Measurements from ENCODE around the gene CCDC18. TPM values are rescaled to one million over a fixed set of nuclear protein-coding genes. Genes with fewer than 3 reads are reported as not detected.
"Not testable (repeated sequence)": the region's sequence is repeated elsewhere in the genome, so short reads cannot be mapped to it uniquely, and the experiment has no call there.

The CCDC18 gene
- total RNA-seq, 2 donors from 2014 or later: 12.7 to 15.2 TPM

DNA sequence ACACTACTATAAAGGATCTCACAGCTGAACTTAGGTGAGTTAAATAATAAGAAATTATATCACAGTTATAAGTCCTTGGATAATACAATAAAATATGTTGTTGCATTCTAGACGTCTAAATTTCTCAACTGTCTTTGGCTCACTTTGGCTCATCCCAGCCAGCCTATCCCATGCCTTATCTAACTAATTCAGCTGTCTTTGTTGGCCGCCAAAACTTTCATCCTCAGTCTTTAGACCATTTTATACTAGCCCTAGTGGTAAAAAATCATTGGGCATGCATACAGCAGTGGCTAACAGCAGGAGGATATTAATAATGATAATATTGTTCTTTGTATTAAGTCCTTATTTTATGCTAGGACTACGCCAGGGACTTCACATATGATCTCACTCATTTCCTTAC lies 59.3 kb downstream of the CCDC18 start:
- Mint-ChIP-seq H3K27ac (no peak overlapping the region), H3K4me1 (no peaks in the 10 kb centered on the region), H3K4me3 (no peak overlapping the region), H3K9me3 (peaks cover 8% of the 10 kb centered on the region), H3K27me3 (no peaks in the 10 kb centered on the region), H3K36me3 (ENCODE audit: low read depth) (peaks cover 73% of the 10 kb centered on the region)
- ATAC-seq (replicated peaks): no peak

DNA sequence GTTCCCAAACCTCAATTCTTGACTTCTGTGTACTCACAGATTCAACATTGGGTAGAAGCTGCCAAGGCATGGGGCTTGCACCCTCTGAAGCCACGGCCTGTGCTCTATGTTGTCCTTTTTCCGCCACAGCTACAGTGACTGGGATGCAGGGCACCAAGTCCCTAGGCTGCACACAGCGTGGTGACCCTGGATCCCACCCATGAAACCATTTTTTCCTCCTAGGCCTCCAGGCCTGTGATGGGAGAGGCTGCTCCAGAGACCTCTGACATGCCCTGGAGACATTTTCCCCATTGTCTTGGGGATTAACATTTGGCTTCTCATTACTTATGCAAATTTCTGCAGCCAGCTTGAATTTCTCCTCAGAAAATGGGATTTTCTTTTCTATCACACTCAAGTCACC lies 62.7 kb downstream of the CCDC18 start:
- H3K27me3 Mint-ChIP-seq, H3K9me3 Mint-ChIP-seq: not testable (repeated sequence)

DNA sequence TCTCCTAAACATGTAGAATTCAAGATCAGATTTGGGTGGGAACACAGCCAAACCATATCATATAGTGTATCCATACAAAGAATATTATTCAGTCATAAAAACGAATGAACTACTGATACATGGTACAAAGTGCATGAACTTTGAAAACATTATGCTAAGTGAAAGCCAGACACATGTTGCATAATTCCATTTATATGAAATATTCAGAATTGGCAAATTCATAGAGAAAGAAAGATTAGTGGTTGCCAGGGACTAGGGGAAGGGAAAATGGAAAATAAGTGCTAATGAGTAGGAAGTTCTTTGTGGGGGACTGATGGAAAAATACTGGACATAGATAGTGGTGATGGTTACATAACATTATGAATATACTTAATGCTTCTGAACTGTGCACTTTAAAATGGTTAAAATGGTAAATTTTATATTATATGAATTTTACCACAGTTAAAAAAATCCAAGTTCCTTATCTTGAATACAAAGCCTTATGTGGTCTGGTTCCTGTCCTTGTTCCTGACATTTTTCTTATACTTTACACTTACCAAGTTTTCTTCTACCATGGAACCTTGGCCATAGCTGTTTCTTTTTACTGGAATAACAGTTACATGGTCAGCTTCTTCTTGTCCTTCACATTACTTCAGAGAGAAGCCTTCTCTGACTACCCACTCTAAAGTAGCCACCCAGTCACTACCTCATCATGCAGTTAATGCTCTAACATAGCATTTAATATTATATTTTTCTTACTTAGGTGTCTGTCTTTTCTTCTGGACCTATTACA lies 64.0 kb downstream of the CCDC18 start:
- peaks cover 8% of the 10 kb centered on the region for H3K9me3 Mint-ChIP-seq
- no peaks in the 10 kb centered on the region for H3K27me3 Mint-ChIP-seq
- H3K4me3 Mint-ChIP-seq: no peak overlapping the region

More for the DNA sequence above, 62.7 kb downstream of the CCDC18 start:
- H3K36me3 Mint-ChIP-seq (ENCODE audit: low read depth): peaks cover 69% of the 10 kb centered on the region
- H3K4me3 Mint-ChIP-seq; ATAC-seq (replicated peaks); H3K27ac Mint-ChIP-seq; H3K4me1 Mint-ChIP-seq: not testable (repeated sequence)

DNA sequence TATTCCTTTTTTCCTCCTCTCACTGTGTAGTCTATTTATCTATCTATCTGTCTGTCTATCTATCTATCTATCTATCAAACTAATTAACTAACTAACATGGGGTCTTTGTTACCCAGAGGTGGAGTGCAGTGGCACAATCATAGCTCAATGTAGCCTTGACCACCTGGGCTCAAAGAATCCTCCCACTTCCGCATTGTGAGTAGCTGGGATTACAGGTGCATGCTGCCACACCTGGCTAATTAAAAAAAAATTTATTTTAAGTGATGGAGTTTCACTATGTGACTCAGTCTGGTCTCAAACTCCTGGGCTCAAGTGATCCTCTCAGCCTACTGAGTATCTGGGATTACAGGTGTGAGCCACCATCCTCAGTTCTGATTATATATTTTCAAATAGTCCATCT lies 71.4 kb downstream of the CCDC18 start:
- no peak overlapping the region for H3K27ac Mint-ChIP-seq
- no peaks in the 10 kb centered on the region for H3K27me3 Mint-ChIP-seq
- no peaks in the 10 kb centered on the region for H3K4me1 Mint-ChIP-seq
- peaks cover 39% of the 10 kb centered on the region for H3K36me3 Mint-ChIP-seq (ENCODE audit: low read depth)
- peaks cover 8% of the 10 kb centered on the region for H3K9me3 Mint-ChIP-seq
- no peak for ATAC-seq (replicated peaks)
- no peak overlapping the region for H3K4me3 Mint-ChIP-seq

More for the DNA sequence above, 64.0 kb downstream of the CCDC18 start:
- H3K4me1 Mint-ChIP-seq: no peaks in the 10 kb centered on the region
- H3K27ac Mint-ChIP-seq: no peak overlapping the region
- ATAC-seq (replicated peaks): no peak
- H3K36me3 Mint-ChIP-seq (ENCODE audit: low read depth): peaks cover 65% of the 10 kb centered on the region

DNA sequence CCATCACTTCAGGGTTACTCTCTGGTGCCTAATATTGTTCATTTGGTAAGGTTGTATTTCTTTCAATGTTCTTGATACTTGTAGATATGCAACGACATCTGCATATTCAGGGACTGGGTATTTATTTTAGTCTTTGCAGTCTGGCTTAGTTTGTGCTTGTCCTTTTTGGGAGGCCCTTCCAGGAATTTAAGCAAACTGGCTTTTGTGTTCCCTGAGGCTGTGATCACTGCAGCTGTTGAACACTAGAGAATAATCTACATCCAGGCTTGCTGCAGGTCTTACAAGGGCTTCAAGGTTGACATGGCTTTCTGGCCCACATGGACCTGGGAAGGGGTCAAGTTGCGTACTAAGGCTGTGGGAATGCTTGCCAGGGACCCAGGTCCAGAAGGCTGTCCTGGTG lies 72.1 kb downstream of the CCDC18 start:
- no peak overlapping the region for H3K4me3 Mint-ChIP-seq
- H3K27me3 Mint-ChIP-seq: no peaks in the 10 kb centered on the region
- H3K9me3 Mint-ChIP-seq: peaks cover 8% of the 10 kb centered on the region
- no peaks in the 10 kb centered on the region for H3K4me1 Mint-ChIP-seq
- H3K36me3 Mint-ChIP-seq (ENCODE audit: low read depth): peaks cover 39% of the 10 kb centered on the region
- no peak for ATAC-seq (replicated peaks)
- no peak overlapping the region for H3K27ac Mint-ChIP-seq

DNA sequence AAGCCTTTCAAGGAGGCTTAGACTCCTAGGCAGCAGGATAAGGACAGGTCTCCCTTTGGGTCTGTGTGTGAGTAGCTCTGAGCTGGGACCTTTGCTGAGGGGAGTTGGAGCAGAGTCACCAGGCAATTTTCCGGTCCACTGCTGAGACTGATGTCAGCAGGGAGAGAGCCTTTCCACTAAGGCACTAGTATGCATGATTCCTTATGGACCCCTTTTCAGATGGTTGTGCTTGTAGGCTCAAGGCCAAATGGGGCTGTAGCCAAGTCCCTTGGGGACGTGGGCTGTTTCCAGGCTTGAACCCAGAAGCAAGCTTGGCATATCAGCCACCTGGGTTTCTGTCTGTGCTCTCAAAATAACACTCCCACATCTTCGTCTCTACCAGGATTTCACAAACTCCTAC lies 73.0 kb downstream of the CCDC18 start:
- H3K36me3 Mint-ChIP-seq (ENCODE audit: low read depth): peaks cover 39% of the 10 kb centered on the region

DNA sequence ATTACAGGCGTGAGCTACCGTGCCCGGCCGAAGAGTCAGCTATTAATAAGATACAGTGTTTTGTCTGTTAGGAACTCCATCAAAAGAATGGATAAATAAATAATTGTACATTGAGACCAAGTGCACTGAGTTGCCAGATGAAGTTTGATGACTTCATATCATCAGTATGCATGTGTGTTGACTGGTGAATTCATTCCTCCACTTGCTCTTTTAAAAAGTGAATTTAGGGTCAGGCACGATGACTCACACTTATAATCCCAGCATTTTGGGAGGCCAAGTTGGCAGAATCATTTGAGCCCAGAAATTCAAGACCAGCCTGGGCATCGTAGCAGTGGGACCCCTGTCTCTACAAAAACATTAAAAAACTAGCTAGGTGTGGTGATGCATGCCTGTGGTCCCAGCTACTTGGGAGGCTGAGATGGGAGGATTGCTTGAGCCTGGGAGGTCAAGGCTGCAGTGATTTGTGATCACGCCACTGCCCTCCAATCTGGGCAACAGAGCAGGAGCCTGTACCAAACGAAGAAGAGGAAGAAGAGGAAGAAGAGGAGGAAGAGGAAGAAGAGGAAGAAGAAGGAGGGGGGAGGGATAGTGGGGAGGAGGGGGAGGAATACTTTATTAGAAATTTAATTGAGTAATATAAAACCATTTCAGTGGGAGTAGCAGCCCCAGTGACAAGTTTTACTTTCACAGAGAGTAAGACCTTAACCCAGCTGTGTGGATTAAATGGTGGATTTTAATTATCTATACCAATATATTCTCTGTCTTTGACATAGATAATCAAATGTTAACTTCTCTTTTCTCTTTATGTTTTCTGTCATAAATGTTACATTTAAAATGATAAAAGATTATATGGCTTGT lies 74.9 kb downstream of the CCDC18 start:
- Mint-ChIP-seq H3K27me3 (no peaks in the 10 kb centered on the region), H3K36me3 (ENCODE audit: low read depth) (peaks cover 32% of the 10 kb centered on the region), H3K4me3 (no peak overlapping the region), H3K27ac (no peak overlapping the region), H3K4me1 (no peaks in the 10 kb centered on the region), H3K9me3 (peaks cover 8% of the 10 kb centered on the region)
- no peak for ATAC-seq (replicated peaks)

More for the DNA sequence above, 73.0 kb downstream of the CCDC18 start:
- no peak for ATAC-seq (replicated peaks)
- Mint-ChIP-seq H3K4me1 (no peaks in the 10 kb centered on the region), H3K9me3 (peaks cover 8% of the 10 kb centered on the region), H3K27ac (no peak overlapping the region), H3K4me3 (no peak overlapping the region), H3K27me3 (no peaks in the 10 kb centered on the region)

DNA sequence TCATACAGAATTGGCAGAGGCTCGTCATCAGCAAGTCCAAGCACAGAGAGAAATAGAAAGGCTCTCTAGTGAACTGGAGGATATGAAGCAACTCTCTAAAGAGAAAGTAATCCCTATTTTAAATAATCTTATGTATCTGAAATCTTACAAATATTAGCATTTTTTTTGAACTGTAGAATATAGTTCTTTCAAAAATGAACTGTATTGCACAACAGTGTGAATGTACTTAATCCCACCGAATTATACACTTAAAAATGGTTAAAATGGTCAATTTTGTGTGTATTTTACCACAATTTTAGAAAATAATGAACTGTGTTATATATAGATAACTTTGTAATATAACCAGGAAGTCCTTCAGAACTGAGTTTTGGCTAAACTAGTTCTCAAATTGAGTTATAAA lies 75.9 kb downstream of the CCDC18 start:
- peaks cover 8% of the 10 kb centered on the region for H3K9me3 Mint-ChIP-seq
- no peak overlapping the region for H3K4me3 Mint-ChIP-seq
- no peak overlapping the region for H3K27ac Mint-ChIP-seq
- H3K36me3 Mint-ChIP-seq (ENCODE audit: low read depth): peaks cover 40% of the 10 kb centered on the region
- no peak for ATAC-seq (replicated peaks)
- no peaks in the 10 kb centered on the region for H3K27me3 Mint-ChIP-seq
- H3K4me1 Mint-ChIP-seq: no peaks in the 10 kb centered on the region

DNA sequence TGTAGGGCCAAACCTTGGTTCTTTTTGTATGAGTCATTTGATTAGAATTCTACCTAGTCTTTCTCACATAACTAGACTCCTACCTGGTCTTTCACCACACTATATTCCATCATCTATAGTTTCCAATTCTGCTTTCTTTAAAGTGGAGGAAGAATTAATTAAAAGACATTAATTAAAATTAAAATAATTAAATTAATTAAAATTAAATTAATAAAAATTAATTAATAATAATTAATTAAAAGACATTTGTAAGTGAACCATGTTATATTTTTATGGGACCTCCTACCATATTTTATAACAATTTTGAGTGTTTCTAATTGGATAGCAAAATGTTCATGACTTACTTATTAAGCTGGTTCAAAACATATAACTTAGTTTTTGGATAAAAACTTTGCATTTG lies 77.4 kb downstream of the CCDC18 start:
- no peak for ATAC-seq (replicated peaks)
- Mint-ChIP-seq H3K9me3 (no peaks in the 10 kb centered on the region), H3K27ac (no peak overlapping the region), H3K27me3 (no peaks in the 10 kb centered on the region), H3K4me1 (no peaks in the 10 kb centered on the region), H3K4me3 (no peak overlapping the region), H3K36me3 (ENCODE audit: low read depth) (peaks cover 40% of the 10 kb centered on the region)

DNA sequence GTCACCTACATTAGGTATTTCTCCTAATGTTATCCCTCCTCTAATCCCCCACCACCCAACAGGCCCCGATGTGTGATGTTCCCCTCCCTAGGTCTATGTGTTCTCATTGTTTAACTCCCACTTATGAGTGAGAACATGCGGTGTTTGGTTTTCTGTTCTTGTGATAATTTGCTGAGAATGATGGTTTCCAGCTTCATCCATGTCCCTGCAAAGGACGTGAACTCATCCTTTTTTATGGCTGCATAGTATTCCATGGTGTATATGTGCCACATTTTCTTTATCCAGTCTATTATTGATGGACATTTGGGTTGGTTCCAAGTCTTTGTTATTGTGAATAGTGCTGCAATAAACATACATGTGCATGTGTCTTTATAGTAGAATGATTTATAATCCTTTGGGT lies 80.2 kb downstream of the CCDC18 start:
- H3K4me3 Mint-ChIP-seq; H3K4me1 Mint-ChIP-seq; H3K27ac Mint-ChIP-seq; ATAC-seq (replicated peaks); H3K9me3 Mint-ChIP-seq; H3K27me3 Mint-ChIP-seq: not testable (repeated sequence)
- H3K36me3 Mint-ChIP-seq (ENCODE audit: low read depth): peaks cover 56% of the 10 kb centered on the region

DNA sequence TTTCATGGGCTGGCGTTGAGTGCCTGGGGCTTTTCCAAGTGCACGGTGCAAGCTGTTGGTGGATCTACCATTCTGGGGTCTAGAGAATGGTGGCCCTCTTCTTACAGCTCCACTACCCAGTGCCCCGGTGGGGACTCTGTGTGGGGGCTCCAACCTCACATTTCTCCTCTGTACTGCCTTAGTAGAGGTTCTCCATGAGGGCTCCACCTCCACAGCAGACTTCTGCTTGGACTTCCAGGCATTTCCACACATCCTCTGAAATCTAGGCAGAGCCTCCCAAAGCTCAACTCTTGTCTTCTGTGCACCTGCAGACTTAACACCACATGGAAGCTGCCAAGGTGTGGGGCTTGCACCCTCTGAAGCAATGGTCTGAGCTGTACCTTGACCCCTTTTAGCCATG lies 82.1 kb downstream of the CCDC18 start:
- ATAC-seq (replicated peaks): no peak

DNA sequence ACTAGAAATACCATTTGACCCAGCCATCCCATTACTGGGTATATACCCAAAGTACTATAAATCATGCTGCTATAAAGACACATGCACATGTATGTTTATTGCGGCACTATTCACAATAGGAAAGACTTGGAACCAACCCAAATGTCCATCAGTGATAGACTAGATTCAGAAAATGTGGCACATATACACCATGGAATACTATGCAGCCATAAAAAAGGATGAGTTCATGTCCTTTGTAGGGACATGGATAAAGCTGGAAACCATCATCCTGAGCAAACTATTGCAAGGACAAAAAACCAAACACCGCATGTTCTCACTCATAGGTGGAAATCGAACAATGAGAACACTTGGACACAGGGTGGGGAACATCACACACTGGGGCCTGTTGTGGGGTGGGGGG lies 88.4 kb downstream of the CCDC18 start:
- H3K9me3 Mint-ChIP-seq; H3K4me1 Mint-ChIP-seq; H3K27me3 Mint-ChIP-seq; H3K27ac Mint-ChIP-seq; ATAC-seq (replicated peaks); H3K4me3 Mint-ChIP-seq: not testable (repeated sequence)
- H3K36me3 Mint-ChIP-seq (ENCODE audit: low read depth): peaks cover 47% of the 10 kb centered on the region

More for the DNA sequence above, 82.1 kb downstream of the CCDC18 start:
- Mint-ChIP-seq H3K4me3 (no peak overlapping the region), H3K36me3 (ENCODE audit: low read depth) (peaks cover 70% of the 10 kb centered on the region), H3K9me3 (no peaks in the 10 kb centered on the region), H3K27me3 (no peaks in the 10 kb centered on the region), H3K27ac (no peak overlapping the region), H3K4me1 (no peaks in the 10 kb centered on the region)

DNA sequence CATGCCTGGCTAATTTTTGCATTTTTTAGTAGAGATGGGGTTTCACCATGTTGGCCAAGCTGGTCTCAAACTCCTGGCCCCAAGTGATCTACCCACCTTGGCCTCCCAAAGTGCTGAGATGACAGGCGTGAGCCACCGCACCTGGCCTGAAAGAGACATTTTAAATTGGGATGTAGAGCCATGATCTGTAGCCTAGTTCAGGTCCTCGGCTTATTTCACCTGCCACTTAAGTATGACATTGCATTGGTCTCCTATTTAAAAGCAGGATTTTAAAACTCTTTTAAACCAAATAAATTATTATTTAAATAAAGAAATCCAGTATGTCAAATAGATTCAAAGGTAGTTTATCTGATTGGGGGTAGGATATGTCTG lies 94.7 kb downstream of the CCDC18 start:
- not testable (repeated sequence) for H3K27me3 Mint-ChIP-seq; H3K4me3 Mint-ChIP-seq; H3K27ac Mint-ChIP-seq; H3K9me3 Mint-ChIP-seq; ATAC-seq (replicated peaks); H3K4me1 Mint-ChIP-seq
- H3K36me3 Mint-ChIP-seq (ENCODE audit: low read depth): peaks cover 10% of the 10 kb centered on the region

DNA sequence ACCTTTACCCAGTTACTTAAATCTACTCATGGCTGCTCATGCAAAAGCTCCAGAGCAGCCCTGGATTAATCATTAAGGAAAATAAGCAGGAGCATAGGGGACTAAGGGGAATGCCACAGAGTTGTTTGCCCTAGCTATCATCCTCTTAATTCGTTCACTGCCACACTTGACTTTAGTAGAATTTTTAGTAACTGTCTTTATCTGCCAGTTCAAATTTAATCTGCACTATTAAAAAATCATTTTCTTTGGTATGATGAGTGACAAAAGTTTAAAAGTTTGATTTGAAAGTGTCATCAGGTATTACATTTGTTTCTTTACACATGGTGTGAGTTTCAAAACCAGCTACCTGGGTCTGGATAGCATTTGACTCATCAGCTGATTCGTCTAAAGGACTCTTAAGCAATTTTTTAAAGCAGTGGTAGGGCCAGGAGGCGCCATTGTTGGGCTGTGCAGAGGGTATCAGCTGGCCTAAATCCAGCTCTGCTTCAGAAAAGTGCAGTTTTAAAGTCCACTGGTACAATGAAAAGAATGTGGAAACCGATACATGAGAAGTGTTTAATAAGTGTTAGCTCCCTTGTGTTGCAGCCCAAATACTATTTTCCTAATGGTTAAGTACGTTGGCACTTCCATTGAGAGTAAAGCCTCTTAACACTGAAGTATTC lies 95.2 kb downstream of the CCDC18 start:
- Mint-ChIP-seq H3K27ac (no peak overlapping the region), H3K4me3 (no peak overlapping the region), H3K9me3 (no peaks in the 10 kb centered on the region), H3K4me1 (no peaks in the 10 kb centered on the region), H3K27me3 (no peaks in the 10 kb centered on the region), H3K36me3 (ENCODE audit: low read depth) (peaks cover 10% of the 10 kb centered on the region)
- ATAC-seq (replicated peaks): no peak

DNA sequence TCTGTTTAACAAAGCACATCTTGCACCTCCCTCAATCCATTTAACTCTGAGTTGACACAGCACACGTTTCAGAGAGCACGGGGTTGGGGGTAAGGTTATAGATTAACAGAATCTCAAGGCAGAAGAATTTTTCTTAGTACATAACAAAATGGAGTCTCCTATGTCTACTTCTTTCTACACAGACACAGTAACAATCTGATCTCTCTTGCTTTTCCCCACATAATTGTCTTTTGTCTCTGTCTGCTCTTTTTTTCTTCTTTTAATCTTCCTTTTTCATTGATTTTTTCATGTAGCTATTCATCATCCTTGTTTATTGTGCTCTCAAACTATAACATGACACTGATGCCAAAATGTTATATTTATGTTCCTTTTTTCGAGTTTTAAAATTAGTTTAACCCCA lies 97.0 kb downstream of the CCDC18 start:
- H3K36me3 Mint-ChIP-seq (ENCODE audit: low read depth): peaks cover 22% of the 10 kb centered on the region
- H3K9me3 Mint-ChIP-seq; H3K4me1 Mint-ChIP-seq; H3K4me3 Mint-ChIP-seq; H3K27ac Mint-ChIP-seq; H3K27me3 Mint-ChIP-seq; ATAC-seq (replicated peaks): not testable (repeated sequence)
